RWPE1 (cell line): ENCODE data around the gene MPI.

ENCODE experiments used
- CTCF ChIA-PET: fragments of 350-600 bp; sonication (Branson Sonifier 250); formaldehyde crosslinking; extraction: SDS; loops from one replicate; lab custom pipeline; 2021; lab: Yijun Ruan, JAX
- POLR2A ChIA-PET: fragments of 400-600 bp; formaldehyde crosslinking; extraction: SDS; loops from one replicate; lab custom pipeline; 2020; ENCODE audit warnings: antibody characterized with exemption; ENCODE audit not compliant: low non-redundant PET; lab: Yijun Ruan, JAX
- DNase-seq: peaks from one replicate; pipeline ENCODE4 v3.0.0; 2012; ENCODE audit warnings: low spot score
- H3K27ac ChIP-seq: fragments of 450-650 bp; 2 replicates; pipeline ENCODE4 v1.5.1; 2017
- CTCF ChIP-seq: fragments of 450-650 bp; conservative IDR thresholded peaks from 2 replicates; pipeline ENCODE4 v1.5.1; 2017; ENCODE audit warnings: low read depth, mild to moderate bottlenecking

Gene MPI

GRCh38 chr15:74951006-74951405 is 61.2 kb downstream of the MPI start:
- peak overlapping the region; percentile 63 for H3K27ac ChIP-seq
- no peak for TF ChIP-seq CTCF
- POLR2A ChIA-PET = interaction anchor here (0.5 kb wide), 1 partner anchor 80 kb away, joined by 5 read pairs; no protein-coding TSS in a partner anchor
- CTCF ChIA-PET = interaction anchor here (0.5 to 3.1 kb wide), 27 partner anchors 9 to 329 kb away, joined by 3 to 38 read pairs (median 4); partner anchors contain the start of genes COX5A and SCAMP5
- no peak for DNase-seq
